Esophagus muscularis mucosa (tissue), 4 donors: ENCODE data around the gene PPP2R3A.
"Not testable (repeated sequence)": the region's sequence is repeated elsewhere in the genome, so short reads cannot be mapped to it uniquely, and the experiment has no call there.

Source experiments
- CTCF ChIP-seq, 3 experiments: fragments of 200-600 bp in 2 of 3; fragments of 450-650 bp in 1 of 3; sonication (generic) in 2 of 3; IDR thresholded peaks; one replicate each; pipeline ENCODE4 v1.5.1; 2017 to 2019; ENCODE audit warnings: antibody characterized with exemption in 3 of 3, mild to moderate bottlenecking in 2 of 3, moderate library complexity in 1 of 3
- EP300 ChIP-seq: sonication (generic); formaldehyde crosslinking; IDR thresholded peaks from one replicate; pipeline ENCODE4 v1.6.1; 2017; ENCODE audit warnings: antibody characterized with exemption
- POLR2A ChIP-seq: fragments of 450-650 bp; IDR thresholded peaks from one replicate; pipeline ENCODE4 v1.6.1; 2017; ENCODE audit warnings: antibody characterized with exemption, moderate library complexity, mild to moderate bottlenecking, low read depth
- POLR2AphosphoS5 ChIP-seq, 2 donors: sonication (generic); formaldehyde crosslinking; IDR thresholded peaks; one replicate each; pipeline ENCODE4 v1.6.1; 2017; ENCODE audit warnings: antibody characterized with exemption in 2 of 2

GRCh38 chr3:136144397-136144796 lies 178.9 kb downstream of the PPP2R3A start:
- TF ChIP-seq CTCF (IDR thresholded peaks at IDR 0.05); POLR2A; EP300: not testable (repeated sequence)
- peak in 1 of 2 donors; percentile 4 for TF ChIP-seq POLR2AphosphoS5 (IDR thresholded peaks at IDR 0.05)
